NCI-H748 (cell line): ENCODE results near the gene EPB42.
"Not testable (repeated sequence)": the region's sequence is repeated elsewhere in the genome, so short reads cannot be mapped to it uniquely, and the experiment has no call there.

ENCODE experiments used
- DNase-seq: peaks from one replicate; lab custom pipeline; 2025; ENCODE audit not compliant: unreplicated experiment; lab: John Stamatoyannopoulos, UW

EPB42 gene

GRCh38 chr15:43242616-43243015, 21.8 kb upstream of the EPB42 start:
- DNase-seq, result no peak

DNA sequence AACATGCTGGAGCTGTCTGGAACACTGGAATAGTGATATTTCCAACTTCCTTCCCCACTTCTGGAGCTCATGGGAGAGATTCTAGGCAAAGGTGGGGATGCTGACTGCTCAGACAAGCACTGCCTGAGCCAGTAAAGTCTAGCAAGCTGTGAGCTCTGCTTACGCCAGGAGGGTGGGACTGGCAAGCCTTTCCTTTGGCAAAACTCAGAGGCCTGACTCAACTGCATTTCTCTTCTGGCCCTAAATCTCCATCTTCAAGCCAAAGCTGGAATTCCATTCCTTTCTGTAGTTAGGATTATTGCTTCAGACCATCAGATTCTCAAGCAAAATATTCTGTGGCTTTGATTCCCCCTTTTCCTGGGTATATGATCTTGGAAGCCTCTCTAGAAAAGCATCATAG, 20.3 kb upstream of the EPB42 start:
- no peak for DNase-seq

DNA sequence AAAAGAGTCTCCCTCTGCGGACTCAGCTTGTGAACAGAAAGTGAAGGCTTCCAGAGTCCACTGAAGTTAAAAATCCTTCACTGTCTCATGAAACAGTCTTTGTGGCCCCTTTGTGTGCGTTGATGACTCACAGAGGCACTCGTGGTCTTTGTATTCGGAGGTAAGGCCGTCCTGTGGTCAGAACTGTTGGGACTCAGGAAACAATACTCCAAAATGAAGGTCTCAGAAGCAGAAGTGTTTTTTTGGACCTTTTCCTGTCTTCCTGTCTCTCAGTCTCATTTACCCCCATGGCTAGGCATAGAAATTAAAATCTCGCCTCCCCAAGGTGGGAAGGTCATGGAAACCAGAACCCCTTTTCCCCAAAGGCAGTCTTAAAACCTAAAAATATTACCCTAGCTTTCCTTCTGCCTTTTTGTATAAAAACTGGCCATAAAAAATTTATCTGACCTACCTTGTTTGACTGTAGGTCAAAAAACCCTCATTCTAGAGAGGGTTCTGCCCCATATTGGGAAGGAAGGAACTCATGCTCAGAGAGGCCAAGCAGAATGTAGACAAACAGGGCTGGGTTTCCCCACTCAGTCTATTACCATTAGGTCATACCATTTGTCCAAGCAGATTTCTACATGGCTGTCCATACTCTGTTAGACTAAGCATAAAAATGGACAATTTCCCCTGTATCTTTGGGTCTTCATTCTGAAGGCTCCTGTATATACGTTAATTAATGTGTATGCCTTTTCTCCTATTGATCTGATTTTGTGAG, 19.1 kb upstream of the EPB42 start:
- no peak for DNase-seq

DNA sequence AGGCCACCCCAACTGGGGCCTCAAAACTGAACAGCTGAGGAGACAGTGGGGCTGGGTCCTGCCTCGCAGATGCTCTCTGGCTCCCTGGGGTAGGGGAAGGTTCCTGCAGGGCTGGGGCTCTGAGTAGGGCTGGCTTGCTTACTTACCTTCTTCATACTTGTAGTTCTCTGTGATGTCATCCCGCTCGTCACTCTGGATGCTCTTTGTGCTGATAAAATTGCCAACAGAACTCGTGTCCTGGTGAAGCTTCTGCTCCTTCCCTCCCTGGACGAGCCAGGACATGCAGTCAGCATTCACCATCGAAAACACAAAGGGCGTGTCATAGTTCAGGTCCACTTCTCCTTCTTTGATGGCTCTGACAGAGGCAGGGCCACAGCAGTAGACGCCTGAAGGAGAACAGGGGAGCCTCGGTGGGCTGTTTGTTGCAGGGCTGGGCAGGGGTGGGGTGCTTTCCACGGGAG, 17.9 kb upstream of the EPB42 start:
- DNase-seq, result no peak

DNA sequence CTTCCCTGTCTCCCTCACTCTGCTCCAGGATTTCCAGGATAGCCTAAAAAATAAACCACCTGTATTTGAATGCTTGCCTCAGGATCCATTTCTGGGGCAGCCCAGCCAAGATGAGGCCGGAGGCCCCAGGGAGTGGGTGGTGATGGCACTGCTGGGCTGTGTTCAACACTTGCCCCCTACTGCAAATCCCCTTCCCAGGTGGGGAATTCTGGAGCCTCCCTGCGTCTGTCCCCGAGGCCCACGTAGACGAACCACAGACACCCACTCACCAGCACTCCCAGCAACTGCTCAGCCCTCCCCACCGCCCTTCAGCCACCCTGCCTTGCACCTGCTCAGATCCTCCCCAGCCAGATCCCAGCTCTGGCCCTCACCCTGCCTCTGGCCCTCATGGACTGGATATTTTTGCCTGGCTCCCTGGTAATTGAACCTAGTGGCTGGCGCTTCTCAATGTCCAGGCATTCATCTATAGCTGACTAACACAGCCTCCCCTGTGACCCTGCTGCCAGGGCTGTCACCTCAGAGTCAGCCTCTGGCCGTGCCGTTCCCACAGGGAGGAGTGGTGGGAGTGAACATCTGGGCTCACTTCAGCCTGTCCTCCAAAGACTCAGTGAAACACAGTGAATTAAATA, 17.1 kb upstream of the EPB42 start:
- no peak for DNase-seq

DNA sequence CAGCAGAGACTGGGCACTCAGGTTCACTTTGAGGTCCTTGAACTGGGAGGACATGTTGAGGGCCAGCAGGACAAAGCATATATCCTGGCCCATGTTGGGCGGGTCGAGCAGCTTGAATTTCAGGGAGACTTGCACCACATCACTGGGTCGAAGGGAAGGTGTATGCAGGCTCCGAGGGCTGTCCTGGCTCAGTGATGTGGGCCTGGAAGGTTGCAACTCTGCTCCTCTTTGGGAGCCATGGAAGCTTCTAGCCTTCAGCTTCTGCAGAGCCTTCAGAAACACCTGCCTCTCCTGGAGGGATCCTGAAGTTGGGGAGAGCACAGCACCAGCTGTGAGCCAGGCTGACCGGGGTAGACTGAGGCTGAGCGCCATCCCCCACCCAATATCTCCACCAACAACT, 14.7 kb upstream of the EPB42 start:
- DNase-seq, result no peak

- DNase-seq, result no peak
These were observed 11.6 kb upstream of the EPB42 start for GRCh38 chr15:43232289-43232874.

GRCh38 chr15:43230640-43231115, 9.9 kb upstream of the EPB42 start:
- no peak for DNase-seq

- no peak for DNase-seq
These were observed 9.2 kb upstream of the EPB42 start for GRCh38 chr15:43229977-43230376.

GRCh38 chr15:43226436-43227305, 5.9 kb upstream of the EPB42 start:
- DNase-seq, result no peak

DNA sequence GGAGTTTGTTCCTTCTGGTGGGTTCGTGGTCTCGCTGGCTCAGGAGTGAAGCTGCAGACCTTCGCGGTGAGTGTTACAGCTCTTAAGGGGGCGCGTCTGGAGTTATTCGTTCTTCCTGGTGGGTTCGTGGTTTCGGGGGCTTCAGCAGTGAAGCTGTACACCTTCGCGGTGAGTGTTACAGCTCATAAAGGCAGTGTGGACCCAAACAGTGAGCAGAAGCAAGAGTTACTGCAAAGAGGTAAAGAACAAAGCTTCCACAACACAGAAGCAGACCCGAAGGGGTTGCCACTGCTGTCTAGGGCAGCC, 5.1 kb upstream of the EPB42 start:
- not testable (repeated sequence) for DNase-seq

GRCh38 chr15:43225201-43225949, 4.6 kb upstream of the EPB42 start:
- peak; percentile 61 for DNase-seq

DNA sequence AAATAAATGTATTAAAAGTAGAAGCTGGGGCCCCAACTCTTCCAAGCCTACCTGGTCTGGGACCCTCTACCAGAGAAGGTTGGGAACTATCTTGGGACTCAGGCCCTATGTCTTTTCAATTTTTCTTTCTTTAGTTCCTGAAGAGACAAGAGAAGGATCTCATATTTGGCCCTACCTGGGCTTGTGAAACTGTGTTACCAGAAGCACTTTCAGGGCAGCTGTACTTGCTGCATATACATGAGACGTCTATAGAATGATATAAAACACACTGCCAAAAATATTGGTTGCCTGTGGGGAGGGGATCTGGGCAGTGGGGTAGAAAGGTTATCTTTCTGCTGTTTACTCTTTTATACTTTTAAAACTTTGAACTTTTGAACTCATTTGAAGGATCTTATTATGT, 604 bp upstream of the EPB42 start:
- no peak for DNase-seq

DNA sequence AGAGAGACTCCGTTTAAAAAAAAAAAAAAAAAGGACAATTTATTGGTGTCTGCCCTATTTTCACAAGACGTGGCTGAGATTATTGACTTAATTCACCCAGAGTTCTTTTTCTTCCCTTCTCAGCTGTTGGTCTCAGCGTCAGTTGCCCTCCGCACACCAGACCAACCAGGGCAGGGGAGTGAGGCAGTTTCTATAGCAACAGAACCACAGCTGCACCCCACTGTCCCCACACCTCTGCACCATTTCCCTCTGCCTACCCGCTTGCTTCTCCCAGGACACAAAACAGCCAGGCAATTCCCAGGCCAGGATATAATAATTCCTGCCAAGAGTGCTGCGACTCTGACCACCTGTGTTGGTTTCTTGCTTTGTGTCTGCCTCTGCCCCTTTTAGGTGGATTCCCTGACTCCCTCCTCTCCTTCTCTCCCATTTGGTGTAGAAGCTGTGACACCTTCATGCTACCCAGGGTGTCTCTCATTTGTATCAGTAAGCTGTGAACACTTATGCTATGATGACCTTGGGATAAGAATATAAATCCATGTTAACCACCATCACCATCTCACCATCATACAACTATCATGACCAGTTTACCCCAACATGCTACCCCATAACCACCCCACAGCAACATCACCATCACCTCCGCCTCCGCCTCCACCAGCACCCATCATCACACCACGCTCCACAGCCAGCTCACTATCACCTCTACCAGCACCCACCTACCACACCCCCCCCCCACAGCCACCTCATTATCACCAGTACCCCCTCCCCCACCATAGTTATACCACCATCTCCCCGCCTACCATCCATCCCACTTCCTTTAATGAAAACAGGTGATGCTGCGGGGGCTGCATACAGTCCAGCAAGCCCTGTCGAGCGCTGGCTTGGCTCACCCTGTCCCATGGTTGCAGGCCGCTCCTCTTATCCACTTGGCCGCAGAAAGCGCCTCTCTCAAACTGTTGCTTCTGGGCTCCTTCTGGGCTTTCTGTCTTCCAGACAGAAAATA, 589 bp downstream of the EPB42 start:
- DNase-seq, result no peak

DNA sequence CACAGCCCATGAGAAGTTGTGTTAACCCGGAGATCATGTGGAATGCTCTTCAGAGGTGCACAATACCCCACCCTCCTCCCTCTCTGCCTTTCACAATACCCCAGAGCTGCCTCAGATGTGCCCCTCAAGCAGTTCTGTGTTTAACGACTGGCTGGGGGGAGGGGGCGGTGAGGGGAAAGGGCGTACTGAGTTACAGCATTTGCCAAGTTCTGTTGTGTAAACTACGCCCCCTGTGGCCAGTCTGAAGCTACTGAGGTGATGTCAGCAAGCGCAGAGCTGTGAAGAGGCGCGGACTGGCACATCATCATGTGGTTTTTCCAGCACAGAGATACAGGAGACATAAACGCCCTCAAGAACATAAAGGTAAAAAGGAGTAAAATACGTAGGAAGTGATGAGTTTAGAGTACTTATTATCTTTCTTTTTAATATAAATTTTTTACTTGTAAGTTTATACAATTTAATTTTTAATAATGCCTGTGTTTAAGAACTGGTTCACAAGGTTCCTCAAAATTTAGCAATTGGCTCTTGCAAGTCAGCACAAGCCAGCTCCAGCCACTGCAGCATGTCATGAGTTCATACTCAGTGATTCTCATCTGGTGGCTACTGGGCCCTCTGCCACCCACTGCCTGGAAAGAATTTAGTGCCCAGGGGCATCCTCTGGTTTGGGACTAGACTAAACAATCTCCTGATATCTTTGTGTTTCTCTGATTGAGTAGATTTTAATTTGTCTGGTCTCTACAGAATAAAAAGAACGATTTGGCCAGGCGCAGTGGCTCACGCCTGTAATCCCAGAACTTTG, 1.7 kb downstream of the EPB42 start:
- DNase-seq, result peak; percentile 25

GRCh38 chr15:43215961-43216360, 4.9 kb downstream of the EPB42 start:
- no peak for DNase-seq

- DNase-seq, result no peak
These were observed 6.1 kb downstream of the EPB42 start for GRCh38 chr15:43214592-43215295.

DNA sequence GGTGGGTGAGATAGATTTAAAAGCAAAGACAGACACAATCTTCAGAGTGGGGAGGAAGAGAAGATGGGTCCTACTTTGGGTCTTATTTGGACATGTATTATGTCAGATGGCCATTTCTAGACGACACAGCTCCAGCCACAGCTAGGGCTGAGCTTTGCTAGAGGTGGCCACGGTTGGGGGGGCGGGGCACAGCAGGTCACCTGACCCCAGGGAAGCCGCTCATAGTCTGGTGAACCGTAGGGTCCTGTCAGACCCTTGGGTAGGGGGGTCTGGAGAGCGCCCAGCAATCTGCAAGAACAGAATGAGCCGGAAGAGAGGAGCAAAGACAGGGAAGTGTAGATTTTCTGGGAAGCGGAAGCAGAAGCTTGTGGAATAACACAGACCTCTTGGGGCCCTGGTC, 6.6 kb downstream of the EPB42 start:
- no peak for DNase-seq
